Gastroesophageal sphincter (tissue), 3 donors: Measurements from ENCODE around the gene ISLR2.
"Not testable (repeated sequence)": the region's sequence is repeated elsewhere in the genome, so short reads cannot be mapped to it uniquely, and the experiment has no call there.

Experiments
- EP300 ChIP-seq: sonication (generic); formaldehyde crosslinking; IDR thresholded peaks from one replicate; pipeline ENCODE4 v1.6.1; 2017; ENCODE audit warnings: antibody characterized with exemption, mild to moderate bottlenecking
- TF ChIP-seq, protein P1 (sequence below), 4 experiments: fragments of 200-600 bp in 2 of 4; fragments of 450-650 bp in 2 of 4; sonication (generic) in 1 of 4; IDR thresholded peaks; one replicate each; pipeline ENCODE4 v1.5.1; 2017 to 2019; ENCODE audit warnings: antibody characterized with exemption in 4 of 4, mild to moderate bottlenecking in 2 of 4, moderate library complexity in 2 of 4

GRCh38 chr15:74082450-74082849 is 47.9 kb upstream of the ISLR2 start, which contains the start of gene GOLGA6A:
- TF ChIP-seq EP300 = not testable (repeated sequence)
- TF ChIP-seq, protein P1, sequence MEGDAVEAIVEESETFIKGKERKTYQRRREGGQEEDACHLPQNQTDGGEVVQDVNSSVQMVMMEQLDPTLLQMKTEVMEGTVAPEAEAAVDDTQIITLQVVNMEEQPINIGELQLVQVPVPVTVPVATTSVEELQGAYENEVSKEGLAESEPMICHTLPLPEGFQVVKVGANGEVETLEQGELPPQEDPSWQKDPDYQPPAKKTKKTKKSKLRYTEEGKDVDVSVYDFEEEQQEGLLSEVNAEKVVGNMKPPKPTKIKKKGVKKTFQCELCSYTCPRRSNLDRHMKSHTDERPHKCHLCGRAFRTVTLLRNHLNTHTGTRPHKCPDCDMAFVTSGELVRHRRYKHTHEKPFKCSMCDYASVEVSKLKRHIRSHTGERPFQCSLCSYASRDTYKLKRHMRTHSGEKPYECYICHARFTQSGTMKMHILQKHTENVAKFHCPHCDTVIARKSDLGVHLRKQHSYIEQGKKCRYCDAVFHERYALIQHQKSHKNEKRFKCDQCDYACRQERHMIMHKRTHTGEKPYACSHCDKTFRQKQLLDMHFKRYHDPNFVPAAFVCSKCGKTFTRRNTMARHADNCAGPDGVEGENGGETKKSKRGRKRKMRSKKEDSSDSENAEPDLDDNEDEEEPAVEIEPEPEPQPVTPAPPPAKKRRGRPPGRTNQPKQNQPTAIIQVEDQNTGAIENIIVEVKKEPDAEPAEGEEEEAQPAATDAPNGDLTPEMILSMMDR (IDR thresholded peaks at IDR 0.05) = not testable (repeated sequence)
